ENCODE data around the gene LPIN3. TPM values are rescaled to one million over a fixed set of nuclear protein-coding genes. Genes with fewer than 3 reads are reported as not detected.

LPIN3 gene
- total and polyA plus RNA-seq, 2 of the 8 experiments (the other 6 are each of a cell fraction or from before 2014, with no cell fraction given): 3.7 to 3.9 TPM

- Histone ChIP-seq H4K5ac (ENCODE audit: insufficient read length, low read depth, low read length) (no peak overlapping the region), H4K20me1 (replicated peaks in 1 of 2; ENCODE audit: control insufficient read depth in 1 of 2, insufficient read depth in 2 of 2, low read length in 2 of 2) (no peaks in the 10 kb centered on the region), H3K4me1 (replicated peaks in 1 of 4; ENCODE audit: control insufficient read depth in 3 of 4, insufficient read depth in 4 of 4, low read length in 3 of 4) (peaks cover 0 to 9% (median 6%) of the 10 kb centered on the region in 4 experiments; a peak in 5 of 7 replicates), H3K56ac (replicated peaks; ENCODE audit: insufficient read length, low read depth, low read length) (no peak overlapping the region), H2BK120ac (replicated peaks; ENCODE audit: low read depth, low read length) (no peak overlapping the region), H4K91ac (replicated peaks; ENCODE audit: insufficient read length, low read length) (no peak overlapping the region), H2AK5ac (ENCODE audit: low read depth, low read length) (no peak overlapping the region), H2BK20ac (ENCODE audit: low read length) (no peak overlapping the region), H2AFZ (ENCODE audit: low read length) (no peak overlapping the region; the same call in 1 of the 2 replicates), H2BK12ac (ENCODE audit: low read depth, low read length) (no peak overlapping the region), H3K4ac (replicated peaks; ENCODE audit: insufficient read length, low read depth, low read length) (no peak overlapping the region), H3K23me2 (ENCODE audit: low read depth, low read length) (no peaks in the 10 kb centered on the region), H3K79me1 (ENCODE audit: low read depth, low read length) (no peaks in the 10 kb centered on the region; the same call in 1 of the 2 replicates), H3K27ac (ENCODE audit: low read depth, low read length) (no peak overlapping the region), H3K79me2 (ENCODE audit: control insufficient read depth in 1 of 2, insufficient read depth in 2 of 2, low read length in 2 of 2) (no peaks in the 10 kb centered on the region), H3K14ac (ENCODE audit: insufficient read length) (no peak overlapping the region), H3K9me3 (ENCODE audit: insufficient read depth in 2 of 2, low read depth in 1 of 2, low read length in 1 of 2) (no peaks in the 10 kb centered on the region), H3K18ac (ENCODE audit: extremely low read depth, low read length) (no peak overlapping the region), H3K9ac (replicated peaks in 1 of 4; ENCODE audit: extremely low read depth in 1 of 4, low read depth in 3 of 4, low read length in 3 of 4) (no peak overlapping the region), H3K27me3 (replicated peaks in 1 of 4; ENCODE audit: control insufficient read depth in 3 of 4, extremely low read depth in 1 of 4, insufficient read depth in 3 of 4, low read length in 3 of 4) (no peaks in the 10 kb centered on the region), H2BK5ac (ENCODE audit: low read depth, low read length) (no peak overlapping the region), H4K8ac (ENCODE audit: extremely low read depth, insufficient read depth, low read length) (no peak overlapping the region; the same call in 1 of the 2 replicates), H3K23ac (ENCODE audit: insufficient read length) (no peak overlapping the region), H2BK15ac (ENCODE audit: low read length) (no peak overlapping the region), H3K4me2 (ENCODE audit: insufficient read depth in 1 of 2, low read depth in 2 of 2, low read length in 2 of 2) (no peak overlapping the region), H3K4me3 (ENCODE audit: extremely low read depth in 1 of 4, insufficient read depth in 2 of 4, low read depth in 3 of 4, low read length in 4 of 4) (no peak overlapping the region), H3K36me3 (ENCODE audit: control insufficient read depth in 2 of 4, insufficient read depth in 4 of 4, low read length in 3 of 4) (no peaks in the 10 kb centered on the region)
- ChIA-PET POLR2A (ENCODE audit: partially characterized antibody) (interaction anchor here (0.8 kb wide), 1 partner anchor 26 kb away, joined by 3 read pairs; no protein-coding TSS in a partner anchor), CTCF (ENCODE audit: partially characterized antibody) (interaction anchor here (0.6 to 3.5 kb wide), 5 partner anchors 29 to 426 kb away, joined by 3 to 16 read pairs (median 4); partner anchors contain the start of gene LPIN3)
- FAIRE-seq (no peak), DNase-seq (ENCODE audit: low read depth in 1 of 2, low spot score in 2 of 2) (no peak)
- 100% methylated on average over 2 of the region's 2 CpGs; no CpG with 5 or more reads in 1 of the 2 experiments for WGBS, 2 experiments (ENCODE audit: extremely low coverage in 1 of 2, insufficient coverage in 1 of 2, insufficient read length in 1 of 2, insufficient replicate concordance in 2 of 2, low coverage in 1 of 2, low lambda C conversion rate in 2 of 2, missing lambda C conversion rate in 1 of 2)
- TF ChIP-seq SP1 (IDR thresholded peaks at IDR 0.05; ENCODE audit: low read depth, low read length): no peak
- TF ChIP-seq KDM5A (IDR thresholded peaks at IDR 0.05; ENCODE audit: low read length): no peak
- TF ChIP-seq SAP30 (IDR thresholded peaks at IDR 0.05; ENCODE audit: insufficient read depth, insufficient replicate concordance, low read length): no peak
- TF ChIP-seq CBX5 (IDR thresholded peaks at IDR 0.05; ENCODE audit: low read depth, low read length): no peak
- TF ChIP-seq, protein P1, sequence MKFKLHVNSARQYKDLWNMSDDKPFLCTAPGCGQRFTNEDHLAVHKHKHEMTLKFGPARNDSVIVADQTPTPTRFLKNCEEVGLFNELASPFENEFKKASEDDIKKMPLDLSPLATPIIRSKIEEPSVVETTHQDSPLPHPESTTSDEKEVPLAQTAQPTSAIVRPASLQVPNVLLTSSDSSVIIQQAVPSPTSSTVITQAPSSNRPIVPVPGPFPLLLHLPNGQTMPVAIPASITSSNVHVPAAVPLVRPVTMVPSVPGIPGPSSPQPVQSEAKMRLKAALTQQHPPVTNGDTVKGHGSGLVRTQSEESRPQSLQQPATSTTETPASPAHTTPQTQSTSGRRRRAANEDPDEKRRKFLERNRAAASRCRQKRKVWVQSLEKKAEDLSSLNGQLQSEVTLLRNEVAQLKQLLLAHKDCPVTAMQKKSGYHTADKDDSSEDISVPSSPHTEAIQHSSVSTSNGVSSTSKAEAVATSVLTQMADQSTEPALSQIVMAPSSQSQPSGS (IDR thresholded peaks at IDR 0.05; ENCODE audit: low read length): no peak
- TF ChIP-seq NRF1 (IDR thresholded peaks at IDR 0.05; ENCODE audit: low read depth, low read length): no peak
- TF ChIP-seq RBBP5 (IDR thresholded peaks at IDR 0.05; ENCODE audit: borderline replicate concordance, low read depth, low read length): no peak
- TF ChIP-seq POLR2AphosphoS5 (IDR thresholded peaks at IDR 0.05; ENCODE audit: low read depth, low read length): no peak
- no peak for TF ChIP-seq TEAD4 (IDR thresholded peaks at IDR 0.05; ENCODE audit: low read depth, low read length)
- no peak for TF ChIP-seq RNF2 (IDR thresholded peaks at IDR 0.05; ENCODE audit: borderline replicate concordance, low read depth, low read length, missing control alignments, poor library complexity, severe bottlenecking)
- TF ChIP-seq TCF12 (IDR thresholded peaks at IDR 0.05; ENCODE audit: low read depth, low read length): no peak
These were observed 53.5 kb downstream of the LPIN3 start for GRCh38 chr20:41394081-41394480.

All from H1 (cell line).